ENCODE measurements around the gene TMEM198.

Gene TMEM198

GRCh38 chr2:219543596-219544358, at the start of gene TMEM198, which contains the start of gene CHPF:
Gene TMEM198 (plus strand): TSS chr2:219544028. CDS start chr2:219544728, 700 bp downstream.
Gene CHPF (minus strand): TSS chr2:219543809. CDS start chr2:219543538, 271 bp downstream.
- DNase-seq (ENCODE audit: low spot score), result peak; percentile 99

- DNase-seq (ENCODE audit: low spot score), result no peak
These were observed 48.8 kb upstream of the TMEM198 start for GRCh38 chr2:219494952-219495530.

GRCh38 chr2:219495531-219496122, 48.2 kb upstream of the TMEM198 start:
- no peak for DNase-seq (ENCODE audit: low spot score)

- DNase-seq (ENCODE audit: low spot score), result no peak
These were observed 47.5 kb upstream of the TMEM198 start for GRCh38 chr2:219496247-219496824.

- DNase-seq (ENCODE audit: low spot score), result no peak
These were observed 46.9 kb upstream of the TMEM198 start for GRCh38 chr2:219496825-219497494.

- DNase-seq (ENCODE audit: low spot score), result peak; percentile 85
These were observed 46.1 kb upstream of the TMEM198 start for GRCh38 chr2:219497495-219498279.

GRCh38 chr2:219498280-219499057, 45.4 kb upstream of the TMEM198 start, which contains the start of gene GMPPA:
Gene GMPPA (plus strand): TSS chr2:219498891. CDS start chr2:219499976, 1,085 bp downstream.
- DNase-seq (ENCODE audit: low spot score), result peak; percentile 99

GRCh38 chr2:219499058-219499307, 44.8 kb upstream of the TMEM198 start:
- no peak for DNase-seq (ENCODE audit: low spot score)

GRCh38 chr2:219499555-219499954, 44.3 kb upstream of the TMEM198 start:
- DNase-seq (ENCODE audit: low spot score), result no peak

- no peak for DNase-seq (ENCODE audit: low spot score)
These were observed 43.7 kb upstream of the TMEM198 start for GRCh38 chr2:219500135-219500534.

- no peak for DNase-seq (ENCODE audit: low spot score)
These were observed 42.0 kb upstream of the TMEM198 start for GRCh38 chr2:219501849-219502248.

- DNase-seq (ENCODE audit: low spot score), result no peak
These were observed 41.2 kb upstream of the TMEM198 start for GRCh38 chr2:219502618-219503017.

GRCh38 chr2:219505585-219505984, 38.2 kb upstream of the TMEM198 start:
- no peak for DNase-seq (ENCODE audit: low spot score)

- no peak for DNase-seq (ENCODE audit: low spot score)
These were observed 37.6 kb upstream of the TMEM198 start for GRCh38 chr2:219506153-219506801.

GRCh38 chr2:219506802-219507526, 36.9 kb upstream of the TMEM198 start:
- no peak for DNase-seq (ENCODE audit: low spot score)

- DNase-seq (ENCODE audit: low spot score), result no peak
These were observed 36.0 kb upstream of the TMEM198 start for GRCh38 chr2:219507581-219508443.

GRCh38 chr2:219508444-219508734, 35.4 kb upstream of the TMEM198 start:
- no peak for DNase-seq (ENCODE audit: low spot score)

GRCh38 chr2:219508971-219509779, 34.7 kb upstream of the TMEM198 start:
- no peak for DNase-seq (ENCODE audit: low spot score)

Measured in left forelimb (tissue), 1 donor.